ENCODE results near the gene PIEZO2.
"Not testable (repeated sequence)": the region's sequence is repeated elsewhere in the genome, so short reads cannot be mapped to it uniquely, and the experiment has no call there.

PIEZO2 gene

GRCh38 chr18:10877987-10878386 lies 271.4 kb downstream of the PIEZO2 start:
- no peak for DNase-seq

GRCh38 chr18:10875811-10876210 lies 273.6 kb downstream of the PIEZO2 start:
- no peak for DNase-seq

GRCh38 chr18:10872304-10872703 lies 277.1 kb downstream of the PIEZO2 start:
- no peak for DNase-seq

DNA sequence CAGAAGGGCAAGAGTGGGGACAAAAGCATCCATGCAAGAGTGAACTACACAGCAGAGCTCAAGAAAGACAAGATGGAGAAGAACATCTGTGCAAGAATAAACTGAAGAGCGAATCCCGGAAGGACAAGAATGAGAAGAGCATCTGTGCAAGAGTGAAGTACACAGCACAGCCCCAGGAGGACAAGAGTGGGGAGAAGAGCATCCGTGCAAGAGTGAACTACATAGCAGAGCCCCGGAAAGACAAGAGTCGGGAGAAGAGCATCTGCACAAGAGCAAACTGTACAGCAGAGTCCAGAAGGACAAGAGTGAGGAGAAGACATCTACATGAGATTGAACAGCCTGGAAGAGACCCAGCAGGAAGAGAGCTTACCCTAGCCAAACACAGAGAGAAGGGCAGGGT lies 284.6 kb downstream of the PIEZO2 start:
- no peak for DNase-seq

DNA sequence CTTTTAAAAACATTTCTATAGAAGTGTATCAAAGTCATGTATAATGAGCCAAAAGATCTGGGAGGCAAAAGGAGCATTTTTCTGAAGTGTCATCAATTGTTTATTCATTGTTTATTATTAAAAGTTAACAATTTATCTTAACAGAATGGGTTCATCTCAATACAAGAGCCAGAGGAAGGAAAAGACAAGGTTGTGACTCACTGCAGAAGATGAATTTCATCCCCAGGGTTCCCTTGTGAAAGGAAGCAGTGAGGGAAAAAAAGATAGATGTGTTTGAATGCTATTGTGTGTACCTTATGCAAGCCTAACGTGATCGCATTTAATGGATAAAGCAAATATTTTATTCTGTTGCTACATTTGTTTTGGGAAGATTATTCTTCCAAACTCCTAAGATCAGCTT lies 286.3 kb downstream of the PIEZO2 start:
- DNase-seq: no peak

DNA sequence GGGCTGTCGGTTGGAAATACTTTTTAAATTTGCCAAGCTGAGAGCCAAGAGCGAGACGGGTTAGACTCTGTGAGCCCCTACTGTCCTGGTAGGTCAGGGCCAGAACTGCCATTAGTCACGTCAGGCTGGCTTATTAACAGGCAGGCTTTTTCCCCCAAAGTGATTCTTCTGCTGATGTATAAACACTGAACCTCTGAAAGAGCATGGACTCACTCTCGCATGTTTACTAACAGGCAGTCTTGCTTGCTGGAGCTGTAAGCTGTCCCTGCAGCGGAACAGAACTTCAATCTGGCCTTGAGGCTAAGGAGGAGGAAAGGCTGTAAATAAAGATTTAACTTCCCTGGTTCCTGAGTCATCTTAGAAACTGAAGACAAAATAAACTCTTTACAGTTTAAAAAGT lies 288.4 kb downstream of the PIEZO2 start:
- no peak for DNase-seq

- no peak for DNase-seq
Measured at GRCh38 chr18:10860382-10860781, 289.0 kb downstream of the PIEZO2 start.

- DNase-seq: no peak
Measured at GRCh38 chr18:10858477-10858876, 290.9 kb downstream of the PIEZO2 start.

DNA sequence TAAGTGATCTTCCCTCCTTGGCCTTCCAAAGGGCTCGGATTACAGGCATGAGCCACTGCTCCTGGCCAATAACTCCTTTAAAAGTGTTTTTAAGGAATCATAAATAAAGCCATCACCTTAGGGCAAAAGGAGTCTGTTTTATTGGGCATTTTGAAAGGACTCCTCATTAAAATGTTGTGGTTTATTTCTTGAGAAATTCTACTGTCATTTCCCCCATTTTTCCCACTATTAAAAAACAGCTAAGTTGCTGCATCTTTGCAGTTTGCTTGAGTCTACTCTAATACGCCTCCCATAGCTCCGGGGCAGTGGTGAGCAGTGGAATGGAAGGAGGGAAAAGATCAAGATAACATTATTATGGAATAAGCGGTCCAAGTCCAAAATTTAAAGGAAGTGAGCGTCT lies 293.2 kb downstream of the PIEZO2 start:
- DNase-seq: no peak

GRCh38 chr18:10852385-10853303 lies 296.7 kb downstream of the PIEZO2 start:
- DNase-seq: no peak

DNA sequence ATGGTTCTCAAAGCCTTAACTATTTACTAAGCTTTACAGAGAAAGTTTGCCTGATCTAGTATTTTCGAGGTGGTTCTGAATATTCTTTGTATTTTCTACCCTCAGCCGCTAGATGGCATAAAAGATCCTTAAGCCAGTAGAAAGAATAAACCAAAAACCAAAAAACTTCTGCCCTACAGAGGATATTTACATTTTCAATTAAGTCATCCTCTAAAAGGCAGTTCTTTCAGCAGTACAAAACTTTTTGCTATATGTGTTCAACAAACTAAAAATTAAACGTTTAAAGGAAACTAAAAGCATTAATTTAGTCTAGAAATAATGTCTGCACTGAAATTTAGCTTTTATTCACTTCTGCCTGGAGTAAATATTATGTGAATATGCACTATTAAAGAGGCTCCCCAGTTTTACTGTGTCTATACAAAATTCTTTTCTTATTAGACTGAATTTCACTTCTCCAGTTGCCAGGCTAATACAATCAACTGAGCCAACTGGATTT lies 297.5 kb downstream of the PIEZO2 start:
- DNase-seq: no peak

GRCh38 chr18:10850840-10851239 lies 298.5 kb downstream of the PIEZO2 start:
- no peak for DNase-seq

- DNase-seq: no peak
Measured at GRCh38 chr18:10850216-10850615, 299.2 kb downstream of the PIEZO2 start.

GRCh38 chr18:10847907-10848306 lies 301.5 kb downstream of the PIEZO2 start:
- no peak for DNase-seq

DNA sequence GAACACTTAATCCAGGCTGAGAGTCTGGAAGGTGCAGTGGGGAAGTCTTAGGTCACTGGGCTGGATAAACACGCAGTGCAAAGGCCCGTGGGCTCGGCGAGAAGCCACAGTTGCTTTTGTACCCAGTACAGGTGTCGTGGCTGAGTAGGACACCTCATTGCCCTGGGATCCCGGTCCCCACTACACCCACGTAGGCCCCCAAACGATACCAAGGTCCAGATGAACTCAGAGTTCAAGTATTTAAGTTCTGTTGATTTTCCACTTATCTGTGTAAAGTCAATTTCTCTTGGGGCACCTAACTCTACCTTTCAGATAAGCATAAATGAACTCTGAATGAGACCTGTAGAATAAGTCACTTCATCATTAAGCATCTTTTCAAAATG lies 302.0 kb downstream of the PIEZO2 start:
- DNase-seq: no peak

GRCh38 chr18:10846657-10847407 lies 302.5 kb downstream of the PIEZO2 start:
- DNase-seq: no peak

GRCh38 chr18:10846035-10846434 lies 303.3 kb downstream of the PIEZO2 start:
- DNase-seq: not testable (repeated sequence)

- DNase-seq: no peak
Measured at GRCh38 chr18:10843565-10843964, 305.8 kb downstream of the PIEZO2 start.

DNA sequence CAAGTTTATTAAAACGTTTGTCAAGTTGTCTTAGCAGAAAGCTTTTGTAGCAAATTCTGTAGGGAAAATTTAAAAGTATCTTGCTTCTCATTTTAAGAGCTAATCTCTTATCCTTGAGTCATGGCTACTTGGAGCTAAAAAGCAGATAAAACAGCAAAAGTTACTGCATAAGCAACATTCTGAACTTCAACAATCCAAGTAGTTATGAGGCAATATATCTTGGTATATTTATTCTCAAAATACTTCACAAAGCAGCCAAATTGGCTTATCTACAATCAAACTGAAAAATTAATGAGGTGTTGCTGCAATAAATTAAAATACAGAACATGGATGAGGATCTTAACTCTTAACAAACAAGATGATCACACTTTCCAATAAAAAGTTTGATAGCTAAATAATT lies 306.5 kb downstream of the PIEZO2 start:
- DNase-seq: no peak

GRCh38 chr18:10842371-10842770 lies 307.0 kb downstream of the PIEZO2 start:
- no peak for DNase-seq

DNA sequence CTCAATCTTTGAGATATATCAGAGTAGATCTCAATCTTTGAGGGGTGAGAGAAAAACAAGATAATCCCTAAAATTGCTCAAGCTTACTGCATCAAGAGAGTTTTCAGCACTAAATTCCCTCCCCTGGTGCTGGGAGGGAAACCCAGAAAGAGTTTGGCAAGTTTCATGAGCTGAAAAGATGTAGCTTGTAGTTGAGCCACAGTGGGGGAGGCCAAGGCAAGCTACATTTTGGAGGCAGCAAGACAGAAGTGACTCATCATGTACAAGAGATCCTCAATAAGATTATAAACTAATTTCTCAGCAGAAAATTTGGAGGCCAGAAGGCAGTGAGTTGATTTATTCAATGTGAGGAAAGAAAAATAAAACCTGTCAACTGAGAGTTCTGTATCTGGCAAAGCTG lies 308.2 kb downstream of the PIEZO2 start:
- DNase-seq: no peak

GRCh38 chr18:10840743-10841142 lies 308.6 kb downstream of the PIEZO2 start:
- no peak for DNase-seq

DNA sequence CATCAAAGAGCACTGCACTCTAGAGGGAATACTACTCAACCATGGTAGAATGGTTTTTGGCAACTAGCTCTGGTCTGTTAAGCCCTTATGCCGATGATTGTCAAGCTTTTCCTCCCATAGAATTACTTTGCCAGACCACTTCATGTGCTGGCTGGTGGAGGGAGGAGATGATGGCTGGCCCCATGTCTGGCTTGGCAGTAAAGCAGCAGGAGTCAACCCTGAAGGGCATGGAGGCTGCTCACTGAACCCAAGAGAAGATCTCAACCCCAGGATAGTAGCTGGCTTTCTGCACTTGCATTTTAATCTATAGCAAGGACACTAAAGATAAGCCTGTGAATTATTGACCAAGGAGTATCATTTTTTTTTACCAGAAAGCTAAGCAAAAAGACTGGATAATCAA lies 309.9 kb downstream of the PIEZO2 start:
- DNase-seq: no peak

- DNase-seq: no peak
Measured at GRCh38 chr18:10838553-10838952, 310.8 kb downstream of the PIEZO2 start.
